GM12875 (cell line): ENCODE data around the gene MAP6.

Experiments
- H3K4me3 ChIP-seq: one replicate; pipeline ENCODE4 v1.5.1; 2011; ENCODE audit warnings: low read depth, low read length, control low read depth
- TF ChIP-seq, protein P1 (sequence below): IDR thresholded peaks from 2 replicates; pipeline ENCODE4 v1.5.1; 2011; ENCODE audit warnings: low read depth, mild to moderate bottlenecking, control low read depth, inconsistent platforms, low read length, moderate library complexity, borderline replicate concordance; ENCODE audit not compliant: insufficient read depth

The MAP6 gene

DNA sequence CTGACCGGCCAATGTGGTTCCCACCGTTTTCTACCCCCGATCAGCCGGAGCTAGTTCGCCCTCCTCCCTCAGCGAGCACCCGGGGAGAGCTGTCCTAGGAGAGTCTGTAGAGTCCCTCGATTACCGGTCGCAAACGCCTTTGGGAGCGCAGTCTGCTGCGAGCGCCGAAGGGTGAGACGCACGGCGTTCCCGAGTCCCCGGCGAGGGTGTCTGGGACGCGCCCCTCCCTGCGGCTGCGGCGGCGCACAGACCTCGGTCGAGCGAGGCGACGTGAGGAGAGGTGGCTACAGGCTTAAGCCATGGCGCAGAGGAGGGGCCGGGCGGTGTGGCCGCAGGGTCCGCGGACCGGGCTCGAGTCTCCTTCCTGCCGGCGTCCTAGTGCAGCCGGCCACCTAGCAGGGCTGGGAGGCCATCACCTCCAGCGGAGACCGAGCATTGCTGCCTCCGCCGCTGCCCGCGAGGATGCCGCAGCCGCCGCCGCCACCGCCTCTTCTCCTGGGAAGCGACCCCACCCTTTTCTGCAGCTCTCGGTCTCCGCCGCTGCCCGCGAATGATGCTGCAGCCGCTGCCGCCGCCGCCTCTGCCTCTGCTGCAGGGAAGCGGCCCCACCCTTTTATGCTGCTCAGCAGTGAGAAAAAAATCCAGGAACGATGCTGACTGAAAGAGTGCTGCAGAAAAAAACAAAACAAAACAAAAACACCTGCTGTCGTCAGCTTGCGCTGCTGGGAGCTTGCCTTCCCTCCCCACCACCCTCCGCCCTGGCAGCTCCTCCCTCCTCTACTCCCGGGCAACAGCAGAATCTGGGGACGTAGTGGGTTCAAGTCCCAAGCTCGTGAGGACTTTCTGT, at the start of gene MAP6:
MAP6 (minus strand) TSS at position 588 of the 847 bp plus-strand sequence. CDS start 669 bp downstream, outside the sequence.
- peak within 1 kb of the TSS; percentile 48 for H3K4me3 ChIP-seq
- TF ChIP-seq, protein P1, sequence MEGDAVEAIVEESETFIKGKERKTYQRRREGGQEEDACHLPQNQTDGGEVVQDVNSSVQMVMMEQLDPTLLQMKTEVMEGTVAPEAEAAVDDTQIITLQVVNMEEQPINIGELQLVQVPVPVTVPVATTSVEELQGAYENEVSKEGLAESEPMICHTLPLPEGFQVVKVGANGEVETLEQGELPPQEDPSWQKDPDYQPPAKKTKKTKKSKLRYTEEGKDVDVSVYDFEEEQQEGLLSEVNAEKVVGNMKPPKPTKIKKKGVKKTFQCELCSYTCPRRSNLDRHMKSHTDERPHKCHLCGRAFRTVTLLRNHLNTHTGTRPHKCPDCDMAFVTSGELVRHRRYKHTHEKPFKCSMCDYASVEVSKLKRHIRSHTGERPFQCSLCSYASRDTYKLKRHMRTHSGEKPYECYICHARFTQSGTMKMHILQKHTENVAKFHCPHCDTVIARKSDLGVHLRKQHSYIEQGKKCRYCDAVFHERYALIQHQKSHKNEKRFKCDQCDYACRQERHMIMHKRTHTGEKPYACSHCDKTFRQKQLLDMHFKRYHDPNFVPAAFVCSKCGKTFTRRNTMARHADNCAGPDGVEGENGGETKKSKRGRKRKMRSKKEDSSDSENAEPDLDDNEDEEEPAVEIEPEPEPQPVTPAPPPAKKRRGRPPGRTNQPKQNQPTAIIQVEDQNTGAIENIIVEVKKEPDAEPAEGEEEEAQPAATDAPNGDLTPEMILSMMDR: no peak

DNA sequence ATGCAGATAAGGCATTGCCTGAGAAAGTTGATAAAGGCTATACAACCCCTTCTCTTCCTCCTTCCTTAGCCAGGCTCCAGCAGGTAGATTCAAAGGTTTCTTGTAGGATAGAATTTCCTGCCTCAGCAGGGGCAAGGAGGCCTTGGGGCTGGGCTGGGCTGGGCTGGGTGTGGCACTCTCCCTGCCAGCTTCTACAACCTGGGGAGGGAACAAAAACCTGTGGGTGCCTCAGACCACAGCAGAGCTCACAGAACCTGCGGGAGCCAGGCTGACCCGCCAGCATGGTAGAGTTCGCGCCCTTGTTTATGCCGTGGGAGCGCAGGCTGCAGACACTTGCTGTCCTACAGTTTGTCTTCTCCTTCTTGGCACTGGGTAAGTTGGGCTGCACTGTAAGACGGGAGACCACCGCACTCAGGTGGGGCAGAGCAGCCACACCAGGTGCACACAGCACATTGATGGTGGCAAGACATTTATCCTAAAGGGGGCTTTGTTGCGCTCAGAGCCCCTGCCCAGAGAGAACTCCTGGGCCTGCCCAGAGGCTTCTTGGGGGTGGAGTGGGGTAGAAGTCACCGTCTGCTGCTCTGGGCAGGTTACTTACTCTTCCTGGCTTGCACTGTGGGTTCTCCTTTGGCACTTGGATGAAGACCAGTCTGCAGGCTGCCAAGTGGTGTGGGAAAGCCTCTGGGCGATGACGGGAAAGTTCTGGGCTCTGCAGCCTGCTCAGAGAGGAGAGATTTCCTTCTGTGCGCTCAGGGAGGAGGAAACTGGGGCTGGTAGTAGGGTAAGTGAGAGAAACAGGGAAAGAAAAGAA, 49.0 kb upstream of the MAP6 start, which contains the start of gene MOGAT2:
MOGAT2 (plus strand) TSS at position 231 of the 811 bp plus-strand sequence; CDS start at position 282, 51 bp downstream.
- H3K4me3 ChIP-seq: no peak within 1 kb of the TSS
- TF ChIP-seq, protein P1: no peak

DNA sequence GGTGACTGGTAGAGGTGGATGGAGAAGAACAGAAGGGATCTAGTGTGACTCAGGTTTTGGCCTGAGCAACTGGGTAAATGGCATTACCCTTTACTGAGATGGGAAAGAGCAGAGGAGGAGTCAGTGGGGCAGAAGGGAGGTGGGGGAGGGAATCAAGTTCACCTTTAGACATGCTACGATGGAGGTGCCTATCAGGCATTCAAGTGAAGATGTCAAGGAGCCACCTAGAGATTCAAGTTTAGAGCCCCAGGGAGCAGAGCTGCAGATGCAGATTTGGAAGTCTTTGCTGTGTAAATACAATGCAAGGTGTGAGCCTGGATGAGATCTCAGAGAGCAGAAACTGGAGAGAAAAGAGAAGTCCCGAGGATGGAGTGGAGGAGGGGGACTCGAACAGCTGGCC, 47.8 kb upstream of the MAP6 start:
- H3K4me3 ChIP-seq: no peak overlapping the region
- TF ChIP-seq, protein P1: no peak

DNA sequence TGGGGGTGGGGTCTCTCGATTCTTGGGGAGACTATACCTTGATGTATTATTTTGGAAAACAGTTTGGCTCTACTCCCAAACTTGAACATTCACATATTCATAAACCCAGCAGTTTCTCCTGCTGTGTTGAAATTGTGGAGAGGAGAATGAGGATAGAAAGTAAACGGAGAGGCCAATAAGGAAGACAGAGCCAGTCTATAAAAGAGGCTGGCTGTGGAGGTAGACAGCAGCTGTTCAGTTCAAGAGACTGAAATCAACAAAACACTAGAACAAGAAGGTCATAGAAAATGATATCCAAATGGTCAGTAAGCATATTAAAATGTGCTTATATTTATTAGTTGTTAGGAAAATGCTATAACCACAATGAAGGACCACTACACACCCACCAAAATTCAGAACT, 46.9 kb upstream of the MAP6 start:
- TF ChIP-seq, protein P1: no peak

DNA sequence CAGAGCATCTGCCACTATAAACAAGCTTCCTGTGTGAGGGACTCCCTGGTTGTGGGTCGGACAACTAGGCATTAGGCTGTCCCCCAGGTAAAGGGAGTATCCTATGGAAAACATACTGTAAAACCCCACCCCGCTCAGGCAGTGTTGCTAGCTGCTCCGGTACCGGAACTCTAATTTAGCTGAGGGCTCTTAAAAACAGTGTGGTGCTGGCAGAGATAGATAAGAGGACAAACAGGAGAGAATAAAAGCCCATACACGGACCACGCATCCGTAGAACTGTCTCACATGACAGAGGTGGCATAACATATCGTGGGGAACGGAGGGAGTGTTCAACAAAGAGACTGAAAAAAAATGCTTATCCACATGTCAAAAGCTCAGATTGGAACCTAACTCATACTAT, 45.4 kb upstream of the MAP6 start:
- H3K4me3 ChIP-seq: no peak overlapping the region
- TF ChIP-seq, protein P1: no peak

More for the DNA sequence above, 46.9 kb upstream of the MAP6 start:
- H3K4me3 ChIP-seq: no peak overlapping the region

DNA sequence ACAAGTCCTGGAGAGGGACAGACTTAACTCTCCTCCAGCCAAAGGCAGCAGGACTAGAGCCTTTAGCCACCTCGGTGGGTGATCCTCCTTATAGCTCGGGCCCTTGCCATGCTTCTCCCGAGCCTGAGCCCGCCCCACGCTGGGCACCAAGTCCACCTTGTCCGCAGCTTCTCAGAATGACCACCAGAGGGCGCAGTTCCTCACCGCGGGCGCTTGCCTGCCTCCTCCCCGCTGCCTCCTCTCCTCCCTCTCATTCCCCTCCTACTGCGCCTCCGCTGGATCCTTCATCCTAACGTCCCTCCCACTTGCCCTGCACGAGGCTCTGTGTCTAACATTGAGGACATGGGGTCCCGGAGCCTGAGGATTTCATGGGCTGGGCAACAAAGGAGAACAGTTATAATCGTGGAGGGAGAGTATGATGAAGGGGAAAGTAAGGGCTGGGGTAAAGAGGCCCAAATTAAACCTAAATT, 37.5 kb upstream of the MAP6 start:
- TF ChIP-seq, protein P1: peak; percentile 94
- no peak overlapping the region for H3K4me3 ChIP-seq
